ENCODE data around the gene EML4. TPM values are rescaled to one million over a fixed set of nuclear protein-coding genes. Genes with fewer than 3 reads are reported as not detected.
A peak's percentile ranks its signal among the peaks of the same experiment; 100 is the strongest.

The EML4 gene
- total RNA-seq, 1 experiment from 2014 or later: 38.3 TPM

- H3K9me3 ChIP-seq (ENCODE audit: low read length): no peaks in the 10 kb centered on the region
- no peak overlapping the region for H3K9ac ChIP-seq (ENCODE audit: low read length)
- TF ChIP-seq EZH2 (IDR thresholded peaks at IDR 0.05; ENCODE audit: low read length, unreplicated experiment) (no peak), EZH2phosphoT487 (IDR thresholded peaks at IDR 0.05; ENCODE audit: borderline replicate concordance, low read length) (no peak)
- TF ChIP-seq, protein P1, sequence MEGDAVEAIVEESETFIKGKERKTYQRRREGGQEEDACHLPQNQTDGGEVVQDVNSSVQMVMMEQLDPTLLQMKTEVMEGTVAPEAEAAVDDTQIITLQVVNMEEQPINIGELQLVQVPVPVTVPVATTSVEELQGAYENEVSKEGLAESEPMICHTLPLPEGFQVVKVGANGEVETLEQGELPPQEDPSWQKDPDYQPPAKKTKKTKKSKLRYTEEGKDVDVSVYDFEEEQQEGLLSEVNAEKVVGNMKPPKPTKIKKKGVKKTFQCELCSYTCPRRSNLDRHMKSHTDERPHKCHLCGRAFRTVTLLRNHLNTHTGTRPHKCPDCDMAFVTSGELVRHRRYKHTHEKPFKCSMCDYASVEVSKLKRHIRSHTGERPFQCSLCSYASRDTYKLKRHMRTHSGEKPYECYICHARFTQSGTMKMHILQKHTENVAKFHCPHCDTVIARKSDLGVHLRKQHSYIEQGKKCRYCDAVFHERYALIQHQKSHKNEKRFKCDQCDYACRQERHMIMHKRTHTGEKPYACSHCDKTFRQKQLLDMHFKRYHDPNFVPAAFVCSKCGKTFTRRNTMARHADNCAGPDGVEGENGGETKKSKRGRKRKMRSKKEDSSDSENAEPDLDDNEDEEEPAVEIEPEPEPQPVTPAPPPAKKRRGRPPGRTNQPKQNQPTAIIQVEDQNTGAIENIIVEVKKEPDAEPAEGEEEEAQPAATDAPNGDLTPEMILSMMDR (conservative IDR thresholded peaks at IDR 0.05; ENCODE audit: low read depth, low read length): no peak
- no peaks in the 10 kb centered on the region for H3K9me2 ChIP-seq (replicated peaks; ENCODE audit: low read length)
- no peaks in the 10 kb centered on the region for H3K36me3 ChIP-seq (ENCODE audit: low read depth, low read length)
- ChIA-PET POLR2A (ENCODE audit: unreplicated experiment) (interaction anchor here (0.6 kb wide), 3 partner anchors 26 to 82 kb away, joined by 3 to 4 read pairs (median 3); no protein-coding TSS in a partner anchor), CTCF (interaction anchor here (0.6 kb wide), 1 partner anchor 107 kb away, joined by 3 read pairs; no protein-coding TSS in a partner anchor)
- no peak overlapping the region for H3K4me3 ChIP-seq (ENCODE audit: low read length)
- H3K4me2 ChIP-seq (ENCODE audit: low read length): peak overlapping the region; percentile 44
- peaks cover 29% of the 10 kb centered on the region for H3K79me2 ChIP-seq (ENCODE audit: low read length)
- intact Hi-C loops (cut with micrococcal nuclease): loop anchor here (1.0 to 5.0 kb wide), 3 partner anchors 48 to 144 kb away; no protein-coding TSS in a partner anchor
- H3K27ac ChIP-seq (ENCODE audit: low read length): 0 out of 2 replicates have a peak overlapping the region, but pooled peaks have one; percentile 61
- no TSS peak for BruUV-seq (replicated peaks)
- no peaks in the 10 kb centered on the region for H3K27me3 ChIP-seq (ENCODE audit: low read length)
- peaks cover 3% of the 10 kb centered on the region; the same call in 1 of the 2 replicates for H4K20me1 ChIP-seq (ENCODE audit: low read length)
- DNase-seq (no peak), ATAC-seq (no peak)
- peaks cover 3% of the 10 kb centered on the region for H3F3A ChIP-seq (ENCODE audit: low read length, unreplicated experiment)
- H3K4me1 ChIP-seq (ENCODE audit: insufficient read depth, low read length): peaks cover 15% of the 10 kb centered on the region
- H2AFZ ChIP-seq (ENCODE audit: low read length): no peak overlapping the region
These were observed 70.7 kb downstream of the EML4 start for GRCh38 chr2:42239811-42240210.

DNA sequence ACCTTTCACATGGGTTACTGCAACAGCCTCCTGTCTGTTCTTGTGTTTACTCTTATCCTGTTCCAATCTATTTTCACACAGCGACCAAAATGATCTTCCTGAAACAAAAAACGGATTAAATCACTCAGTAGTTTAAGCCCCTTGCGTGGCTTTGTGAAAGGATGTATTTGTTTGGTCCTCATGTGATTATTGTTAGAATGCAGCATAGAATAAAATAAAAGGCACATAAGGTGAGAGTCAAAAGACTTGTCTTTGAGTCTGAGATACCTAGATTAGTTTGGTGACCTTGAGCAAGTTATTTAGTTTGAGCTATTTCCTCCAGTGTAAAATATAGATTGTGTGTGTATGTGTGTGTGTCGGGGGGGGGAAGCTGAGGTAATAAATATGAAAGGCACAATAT lies 72.4 kb downstream of the EML4 start:
- Histone ChIP-seq H3K4me2 (ENCODE audit: low read length) (no peak overlapping the region), H2AFZ (ENCODE audit: low read length) (no peak overlapping the region), H3K27me3 (ENCODE audit: low read length) (no peaks in the 10 kb centered on the region), H3K79me2 (ENCODE audit: low read length) (peaks cover 24% of the 10 kb centered on the region; the same call in 1 of the 2 replicates), H3K27ac (ENCODE audit: low read length) (no peak overlapping the region), H3K4me3 (ENCODE audit: low read length) (no peak overlapping the region), H3K4me1 (ENCODE audit: insufficient read depth, low read length) (peaks cover 15% of the 10 kb centered on the region), H4K20me1 (ENCODE audit: low read length) (peaks cover 3% of the 10 kb centered on the region; the same call in 1 of the 2 replicates), H3K36me3 (ENCODE audit: low read depth, low read length) (0 out of 2 replicates have a peak, but pooled peaks cover 4% of the 10 kb centered on the region), H3F3A (ENCODE audit: low read length, unreplicated experiment) (peaks cover 3% of the 10 kb centered on the region), H3K9me2 (replicated peaks; ENCODE audit: low read length) (no peaks in the 10 kb centered on the region), H3K9ac (ENCODE audit: low read length) (no peak overlapping the region), H3K9me3 (ENCODE audit: low read length) (no peaks in the 10 kb centered on the region)
- CTCF ChIA-PET: no interaction called here
- ATAC-seq: no peak
- intact Hi-C loops (cut with micrococcal nuclease): no loop called here
- no TSS peak for BruUV-seq (replicated peaks)
- DNase-seq: no peak
- POLR2A ChIA-PET (ENCODE audit: unreplicated experiment): interaction anchor here (0.6 kb wide), 1 partner anchor 47 kb away, joined by 7 read pairs; no protein-coding TSS in a partner anchor
- TF ChIP-seq, protein P1 (conservative IDR thresholded peaks at IDR 0.05; ENCODE audit: low read depth, low read length): no peak
- no peak for TF ChIP-seq EZH2phosphoT487 (IDR thresholded peaks at IDR 0.05; ENCODE audit: borderline replicate concordance, low read length)

DNA sequence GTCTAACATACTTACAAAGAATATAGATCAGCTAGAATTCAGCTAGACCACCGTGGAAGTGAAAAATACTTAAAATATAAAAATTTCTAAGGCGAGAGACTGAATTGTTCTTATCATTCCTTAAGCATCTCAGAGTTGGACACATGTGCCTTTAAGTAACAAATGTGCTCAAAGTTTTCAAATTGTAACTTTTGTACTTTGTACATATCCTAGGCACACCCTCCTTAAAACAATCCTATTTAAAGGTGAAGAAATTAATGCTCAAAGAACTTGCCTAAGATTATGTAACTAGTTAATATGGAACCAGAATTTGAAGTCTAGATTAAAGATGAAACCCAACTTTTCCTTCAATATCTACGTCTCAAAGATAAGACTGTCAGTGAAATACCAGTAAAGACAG lies 74.1 kb downstream of the EML4 start:
- ATAC-seq (no peak), DNase-seq (no peak)
- Histone ChIP-seq H3K27me3 (ENCODE audit: low read length) (no peaks in the 10 kb centered on the region), H4K20me1 (ENCODE audit: low read length) (peaks cover 3% of the 10 kb centered on the region; the same call in 1 of the 2 replicates), H3K9me2 (replicated peaks; ENCODE audit: low read length) (no peaks in the 10 kb centered on the region), H2AFZ (ENCODE audit: low read length) (no peak overlapping the region), H3K36me3 (ENCODE audit: low read depth, low read length) (peaks cover 6% of the 10 kb centered on the region; the same call in 1 of the 2 replicates), H3K27ac (ENCODE audit: low read length) (no peak overlapping the region), H3K9me3 (ENCODE audit: low read length) (no peaks in the 10 kb centered on the region), H3K79me2 (ENCODE audit: low read length) (peaks cover 14% of the 10 kb centered on the region; the same call in 1 of the 2 replicates), H3K9ac (ENCODE audit: low read length) (no peak overlapping the region), H3K4me2 (ENCODE audit: low read length) (no peak overlapping the region), H3K4me3 (ENCODE audit: low read length) (no peak overlapping the region), H3K4me1 (ENCODE audit: insufficient read depth, low read length) (peaks cover 15% of the 10 kb centered on the region), H3F3A (ENCODE audit: low read length, unreplicated experiment) (peaks cover 3% of the 10 kb centered on the region)
- CTCF ChIA-PET: no interaction called here
- POLR2A ChIA-PET (ENCODE audit: unreplicated experiment): no interaction called here
- intact Hi-C loops (cut with micrococcal nuclease): no loop called here
- no TSS peak for BruUV-seq (replicated peaks)
- TF ChIP-seq EZH2phosphoT487 (IDR thresholded peaks at IDR 0.05; ENCODE audit: borderline replicate concordance, low read length): no peak
- no peak for TF ChIP-seq EZH2 (IDR thresholded peaks at IDR 0.05; ENCODE audit: low read length, unreplicated experiment)
- TF ChIP-seq, protein P1 (conservative IDR thresholded peaks at IDR 0.05; ENCODE audit: low read depth, low read length): no peak
